T1000 (cell line): Measurements from ENCODE around the gene GMEB2.
"Not testable (repeated sequence)": the region's sequence is repeated elsewhere in the genome, so short reads cannot be mapped to it uniquely, and the experiment has no call there.

Source experiments
- DNase-seq: peaks from one replicate; lab custom pipeline; 2025; ENCODE audit warnings: mixed read lengths; lab: John Stamatoyannopoulos, UW

The GMEB2 gene

DNA sequence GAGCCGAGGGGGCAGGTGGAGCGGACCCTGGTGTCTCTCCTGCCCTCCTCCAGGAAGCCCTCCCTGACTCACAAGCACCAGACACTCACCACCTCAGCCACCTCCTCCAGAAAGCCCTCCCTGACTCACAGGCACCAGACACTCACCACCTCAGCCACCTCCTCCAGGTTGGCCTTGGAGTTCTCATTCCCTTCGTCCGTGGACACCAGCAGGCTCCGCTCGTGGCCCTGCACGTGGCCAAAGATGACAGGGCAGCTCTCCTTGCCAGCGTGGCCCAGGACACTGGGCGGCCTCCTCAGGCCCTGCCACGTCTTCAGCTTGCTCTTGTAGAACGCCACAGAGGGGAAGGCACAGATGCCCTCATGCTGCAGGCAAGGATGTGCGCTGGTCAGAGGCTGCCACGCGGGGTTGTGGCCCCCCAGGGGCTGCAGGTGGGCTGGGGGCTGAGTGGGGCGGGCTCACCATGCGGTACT, 66.5 kb downstream of the GMEB2 start:
- no peak for DNase-seq

DNA sequence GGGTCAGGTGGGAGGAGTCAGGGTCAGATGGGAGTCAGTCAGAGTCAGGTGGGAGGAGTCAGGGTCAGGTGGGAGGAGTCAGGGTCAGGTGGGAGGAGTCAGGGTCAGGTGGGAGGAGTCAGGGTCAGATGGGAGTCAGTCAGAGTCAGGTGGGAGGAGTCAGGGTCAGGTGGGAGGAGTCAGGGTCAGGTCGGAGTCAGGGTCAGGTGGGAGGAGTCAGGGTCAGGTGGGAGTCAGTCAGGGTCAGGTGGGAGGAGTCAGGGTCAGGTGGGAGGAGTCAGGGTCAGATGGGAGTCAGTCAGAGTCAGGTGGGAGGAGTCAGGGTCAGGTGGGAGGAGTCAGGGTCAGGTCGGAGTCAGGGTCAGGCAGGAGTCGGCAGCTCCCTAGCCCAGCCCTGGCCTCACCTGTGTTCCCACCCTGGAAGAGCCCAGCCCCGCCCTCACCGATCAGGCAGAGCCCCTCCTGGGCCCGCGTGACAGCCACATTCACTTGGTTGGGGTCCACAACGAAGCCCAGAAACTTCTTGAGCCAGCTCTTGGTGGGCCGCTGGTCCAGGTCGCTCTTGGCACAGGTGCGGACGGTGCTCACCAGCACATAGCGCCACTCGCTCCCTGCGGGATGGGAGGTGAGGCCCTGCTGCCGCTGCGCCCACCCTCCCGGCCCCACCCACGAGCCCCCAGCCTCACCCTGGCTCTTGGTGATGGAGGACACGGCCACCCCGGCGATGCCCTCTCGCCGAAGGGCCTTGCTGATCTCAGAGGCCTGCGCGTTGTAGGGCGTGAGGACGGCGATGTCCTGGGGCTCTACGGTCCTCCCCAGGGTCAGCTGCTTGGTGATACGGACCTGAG, 67.2 kb downstream of the GMEB2 start:
- DNase-seq = not testable (repeated sequence)

DNA sequence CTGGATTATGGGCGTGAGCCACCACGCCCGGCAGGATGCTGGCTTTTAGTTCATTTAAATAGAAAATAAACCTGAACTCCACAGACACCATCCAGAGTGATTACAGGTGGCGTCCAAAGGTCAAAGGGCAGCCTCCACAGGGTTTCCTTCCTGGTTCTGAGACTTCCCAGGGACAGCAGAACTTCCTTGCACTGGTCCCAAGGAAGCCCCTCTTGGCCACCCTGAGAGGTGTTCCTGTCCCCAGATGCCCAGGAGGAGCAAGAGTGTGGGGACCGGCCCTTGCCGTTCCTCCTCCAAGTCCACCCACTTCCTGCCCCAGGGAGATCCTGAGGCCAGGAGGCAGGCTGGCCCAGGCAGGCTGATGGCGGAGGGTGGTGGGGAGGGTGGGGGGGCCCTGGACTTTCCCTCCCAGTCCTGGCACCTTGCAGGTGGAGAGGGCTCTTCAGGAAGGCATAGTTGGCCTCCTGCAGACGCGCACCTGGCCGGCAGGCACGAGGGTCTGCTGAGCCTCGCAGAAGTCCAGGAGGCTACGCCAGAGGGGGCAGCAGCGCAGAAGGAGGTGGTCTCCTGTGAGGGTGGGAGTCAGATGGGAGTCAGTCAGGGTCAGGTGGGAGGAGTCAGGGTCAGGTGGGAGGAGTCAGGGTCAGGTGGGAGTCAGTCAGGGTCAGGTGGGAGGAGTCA, 68.0 kb downstream of the GMEB2 start:
- no peak for DNase-seq

DNA sequence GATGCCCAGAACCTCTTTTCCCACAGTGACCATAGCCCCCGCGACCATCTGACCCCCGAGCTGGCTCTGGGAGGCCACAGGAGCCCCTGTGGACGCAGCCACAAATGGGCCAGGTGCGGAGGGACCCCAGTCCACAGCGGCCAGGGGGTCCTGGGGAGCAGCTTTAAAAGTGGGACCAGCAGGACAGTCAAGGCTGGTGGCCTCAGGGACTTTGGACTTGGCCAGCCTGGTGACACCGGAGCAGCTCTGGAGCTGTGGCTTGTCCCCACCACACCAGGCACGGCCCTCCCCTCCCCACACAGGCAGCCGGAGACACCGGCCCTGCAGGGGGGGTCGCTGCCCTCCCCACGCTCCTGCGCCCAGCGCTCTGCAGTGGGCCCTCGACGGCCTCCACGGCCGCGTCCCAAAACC, 69.4 kb downstream of the GMEB2 start:
- no peak for DNase-seq

DNA sequence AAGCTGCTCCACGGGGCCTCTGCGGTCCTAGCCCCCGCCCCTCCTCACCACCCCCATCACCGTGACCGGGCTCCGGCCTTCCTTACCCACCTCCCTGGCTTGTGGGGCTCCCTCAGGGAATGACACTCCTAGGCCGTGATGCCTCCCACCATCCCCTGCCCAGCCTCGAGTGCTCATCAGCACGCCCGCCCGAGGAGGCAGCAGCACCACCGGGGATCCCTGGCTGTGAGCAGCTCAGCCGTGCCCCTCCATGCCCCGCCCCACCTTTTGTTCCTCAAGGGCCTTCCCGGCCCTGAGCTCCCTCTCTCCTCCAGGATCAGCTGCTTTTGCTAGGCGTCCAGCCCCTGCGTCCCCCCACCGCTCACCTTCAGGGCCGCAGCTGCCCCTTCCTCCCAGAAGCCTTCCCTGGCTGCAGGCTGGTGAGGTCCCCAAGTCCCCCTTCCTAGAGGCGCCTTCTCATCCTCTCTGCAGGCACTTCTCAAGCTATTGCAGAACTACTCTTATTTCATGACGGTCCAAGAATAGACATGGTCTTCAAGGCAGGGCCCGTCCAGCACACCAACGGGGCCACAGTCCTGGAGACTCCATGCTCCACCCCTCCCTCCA, 69.9 kb downstream of the GMEB2 start:
- DNase-seq = no peak

DNA sequence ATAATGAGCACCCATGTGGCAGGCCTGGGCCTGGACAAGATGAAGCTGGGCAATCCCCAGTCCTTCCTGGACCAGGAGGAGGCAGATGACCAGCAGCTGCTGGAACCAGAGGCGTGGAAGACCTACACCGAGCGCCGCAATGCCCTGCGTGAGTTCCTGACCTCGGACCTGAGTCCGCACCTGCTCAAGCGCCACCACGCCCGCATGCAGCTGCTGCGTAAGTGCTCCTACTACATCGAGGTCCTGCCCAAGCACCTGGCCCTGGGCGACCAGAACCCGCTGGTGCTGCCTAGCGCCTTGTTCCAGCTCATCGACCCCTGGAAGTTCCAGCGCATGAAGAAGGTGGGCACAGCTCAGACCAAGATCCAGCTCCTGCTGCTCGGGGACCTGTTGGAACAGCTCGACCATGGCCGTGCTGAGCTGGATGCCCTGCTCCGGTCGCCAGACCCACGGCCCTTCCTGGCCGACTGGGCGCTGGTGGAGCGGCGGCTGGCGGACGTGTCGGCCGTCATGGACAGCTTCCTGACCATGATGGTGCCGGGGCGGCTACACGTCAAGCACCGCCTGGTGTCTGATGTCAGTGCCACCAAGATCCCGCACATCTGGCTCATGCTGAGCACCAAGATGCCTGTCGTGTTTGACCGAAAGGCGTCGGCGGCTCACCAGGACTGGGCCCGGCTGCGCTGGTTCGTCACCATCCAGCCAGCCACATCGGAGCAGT, 71.1 kb downstream of the GMEB2 start:
- DNase-seq = no peak

DNA sequence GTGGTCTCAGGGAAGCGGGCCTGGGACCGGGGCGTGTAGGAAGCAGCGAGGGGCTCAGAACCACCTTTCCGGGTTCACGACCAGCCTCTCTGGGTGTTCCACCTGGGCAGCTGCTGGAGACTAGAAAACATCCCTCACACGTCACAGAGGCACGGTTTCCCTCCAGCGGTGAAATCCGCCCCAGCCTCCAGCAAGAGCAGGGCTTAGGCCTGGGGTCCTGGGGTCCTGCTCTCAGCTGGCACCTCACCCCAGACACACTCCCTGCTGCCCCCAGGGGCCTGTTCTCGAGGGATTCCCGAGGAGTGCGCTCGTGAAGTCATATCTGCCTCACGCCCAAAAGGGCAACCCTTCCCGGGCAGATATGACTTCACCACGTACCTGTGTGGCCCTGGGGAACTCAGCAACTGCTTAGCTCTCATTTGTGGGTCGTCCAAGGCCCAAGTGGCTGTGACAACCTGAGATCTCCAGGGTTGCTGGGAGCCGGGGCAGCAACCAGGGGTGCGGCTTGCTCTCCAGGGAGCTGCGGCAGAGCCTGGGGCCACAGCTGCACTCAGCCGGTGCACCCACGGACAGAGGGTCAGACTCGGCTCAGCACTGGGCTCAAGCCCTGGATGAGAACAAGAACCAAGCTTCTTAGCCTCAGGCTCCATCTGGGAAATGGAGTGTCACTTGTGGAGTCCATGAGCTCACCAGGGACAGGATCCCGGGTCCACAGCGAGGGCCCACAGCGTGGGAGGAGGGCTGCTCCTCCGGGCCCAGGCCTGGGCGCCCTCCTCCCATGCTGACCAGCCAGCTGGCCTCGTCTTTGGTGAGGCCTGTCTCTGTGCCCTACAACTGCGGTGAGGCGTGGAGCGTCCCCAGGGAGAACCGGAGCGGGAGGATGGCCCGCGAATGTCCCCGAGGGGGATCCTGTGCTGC, 72.3 kb downstream of the GMEB2 start:
- no peak for DNase-seq

DNA sequence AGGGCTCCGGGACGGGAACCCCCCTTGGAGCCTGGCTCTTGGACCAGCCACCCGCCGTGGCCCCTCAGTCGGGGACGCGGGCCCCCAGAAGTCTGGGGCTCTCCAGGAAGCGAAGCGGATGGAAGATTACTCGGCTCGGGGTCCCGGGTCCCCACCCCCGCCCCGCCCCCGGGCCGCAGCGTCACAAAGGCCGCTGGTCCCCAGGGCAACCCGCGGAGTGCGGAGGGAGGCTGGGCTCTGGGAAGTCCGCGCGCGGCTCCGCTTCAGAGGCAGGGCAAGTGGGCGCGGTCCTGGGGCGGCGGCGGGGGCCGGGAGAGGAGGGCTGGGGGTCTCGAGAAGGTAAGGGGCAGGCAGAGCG, 73.0 kb downstream of the GMEB2 start, which contains the start of gene FNDC11:
Gene FNDC11, plus strand, starts transcription at position 227 of the 358 bp plus-strand sequence. CDS start 1,505 bp downstream, outside the sequence.
- DNase-seq = no peak

DNA sequence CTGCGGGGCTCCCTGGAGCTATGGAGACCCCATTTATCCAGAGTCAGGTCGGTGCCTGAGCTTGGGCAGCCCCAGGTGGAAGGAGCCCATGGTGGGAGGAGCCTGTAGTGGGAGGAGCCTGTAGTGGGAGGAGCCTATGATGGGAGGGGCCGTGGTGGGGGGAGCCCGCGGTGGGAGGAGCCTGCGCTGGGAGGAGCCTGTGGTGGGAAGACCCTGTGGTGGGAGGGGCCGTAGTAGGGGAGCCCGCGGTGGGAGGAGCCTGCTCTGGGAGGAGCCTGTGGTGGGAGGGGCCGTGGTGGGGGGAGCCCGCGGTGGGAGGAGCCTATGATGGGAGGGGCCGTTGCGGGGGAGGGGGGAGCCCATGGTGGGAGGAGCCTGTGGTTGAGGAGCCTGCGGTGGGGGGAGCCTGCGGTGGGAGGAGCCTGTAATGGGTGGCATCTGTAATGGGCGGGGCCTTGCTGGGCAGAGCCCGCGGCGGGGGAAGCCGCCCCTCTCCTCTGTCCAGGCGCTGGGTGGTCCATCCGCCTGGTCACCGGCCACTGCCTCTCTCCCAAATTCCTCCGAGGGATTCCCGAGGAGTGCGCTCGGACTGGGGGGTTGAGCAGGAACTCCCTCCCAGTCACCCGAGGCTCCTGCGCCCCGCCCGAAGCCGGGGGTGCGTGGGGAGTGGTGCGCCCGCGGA, 73.5 kb downstream of the GMEB2 start:
- DNase-seq = peak; percentile 83

DNA sequence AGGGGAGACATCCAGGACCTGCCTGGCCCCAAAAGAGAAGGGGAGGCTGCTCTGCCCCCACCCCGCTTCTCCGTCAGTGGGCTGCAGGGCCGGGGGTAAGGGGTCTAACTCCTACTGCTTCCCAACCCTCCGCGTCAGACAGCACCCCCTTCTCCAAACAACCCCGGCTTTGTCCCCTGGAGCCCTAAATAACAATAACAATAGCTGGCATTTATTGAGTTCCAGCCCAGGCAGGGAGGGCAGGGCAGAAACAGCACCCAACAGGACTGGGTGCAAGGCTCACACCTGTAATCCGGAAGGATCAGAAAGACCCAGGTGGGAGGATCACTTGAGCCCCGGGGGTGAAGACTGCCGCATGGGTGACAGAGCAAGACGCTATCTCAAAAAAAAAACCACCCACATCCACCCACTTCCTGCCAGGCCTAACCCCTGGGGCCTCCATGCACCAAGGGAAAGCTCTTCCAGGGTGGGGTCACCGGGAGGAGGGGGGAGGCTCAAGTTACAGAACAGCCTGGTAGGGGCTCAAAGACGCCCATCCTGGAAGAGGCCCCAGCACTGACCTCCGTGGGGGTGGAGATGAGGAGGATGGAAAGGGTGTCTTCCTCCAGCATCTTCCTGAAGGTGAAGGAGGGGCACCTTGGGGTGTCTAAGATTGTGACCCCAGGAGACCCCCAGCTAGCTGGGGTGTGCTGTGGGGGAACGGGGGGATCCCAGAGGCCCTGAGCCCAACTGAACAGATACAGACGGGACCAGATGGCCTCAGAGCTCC, 74.2 kb downstream of the GMEB2 start:
- no peak for DNase-seq

DNA sequence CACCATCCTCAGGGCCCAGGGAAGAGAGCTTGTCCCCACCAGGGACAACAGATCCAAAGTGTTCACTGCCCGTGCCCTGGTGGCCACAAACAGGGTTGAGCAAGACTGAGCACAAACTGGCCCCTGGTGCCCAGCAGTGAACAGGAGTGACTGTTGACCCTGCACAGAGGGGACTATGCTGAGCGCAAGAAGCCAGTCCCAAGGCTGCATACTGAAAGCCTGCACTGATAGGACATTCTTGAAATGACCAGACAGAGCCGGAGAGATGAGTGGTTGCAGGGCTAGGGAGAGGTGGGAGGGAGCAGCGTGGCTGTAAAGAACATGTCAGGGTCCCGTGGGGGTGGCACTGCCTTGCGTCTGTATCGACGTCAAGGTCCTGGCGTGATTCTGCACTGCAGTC, 75.8 kb downstream of the GMEB2 start:
- no peak for DNase-seq

DNA sequence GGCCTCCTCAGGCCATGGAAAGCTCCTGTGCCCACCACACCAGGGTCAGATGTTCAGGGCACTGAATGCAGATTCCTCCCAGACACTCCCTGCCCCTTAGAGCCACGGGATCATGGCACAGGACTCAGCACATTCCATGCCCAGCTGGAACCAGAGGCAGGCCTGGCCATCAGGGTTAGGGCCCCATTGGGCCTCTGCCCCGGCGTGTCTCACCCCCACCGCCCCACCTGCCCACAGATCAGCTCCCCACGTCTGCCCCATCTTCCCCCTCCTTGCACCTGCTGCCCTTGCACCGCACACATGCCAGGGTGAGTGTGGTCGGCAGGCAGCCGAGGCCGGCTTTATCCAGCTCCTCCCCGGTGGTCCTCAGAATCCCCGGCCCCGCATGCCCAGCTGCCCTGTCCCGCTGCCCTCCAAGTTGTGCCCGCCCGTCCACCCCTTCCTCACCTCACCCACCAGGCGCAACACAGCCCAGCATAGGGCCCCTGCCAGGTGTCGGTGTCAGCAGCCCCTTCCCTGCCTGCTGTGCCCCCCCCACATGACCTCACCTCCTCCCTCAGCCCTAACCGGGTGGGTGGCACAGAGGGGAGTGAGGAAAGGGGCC, 77.1 kb downstream of the GMEB2 start:
- no peak for DNase-seq

DNA sequence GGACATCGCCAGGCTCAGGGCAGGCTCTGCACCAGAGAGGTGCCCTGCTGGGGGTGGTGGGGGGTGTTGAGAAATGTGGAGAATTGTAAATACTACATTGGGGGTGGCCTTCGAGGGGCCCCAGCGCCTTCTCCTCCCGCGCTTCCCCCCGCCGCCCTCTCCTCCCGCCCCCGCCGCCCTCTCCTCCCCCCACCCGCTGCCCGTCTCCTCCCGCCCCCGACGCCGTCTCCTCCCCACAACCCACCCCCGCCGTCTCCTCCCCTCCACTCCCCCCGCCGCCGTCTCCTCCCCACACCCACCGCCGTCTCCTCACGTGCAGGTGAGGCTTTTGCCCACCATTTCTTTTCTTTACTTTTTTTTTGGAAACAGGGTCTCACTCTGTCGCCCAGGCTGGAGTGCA, 77.9 kb downstream of the GMEB2 start:
- no peak for DNase-seq

DNA sequence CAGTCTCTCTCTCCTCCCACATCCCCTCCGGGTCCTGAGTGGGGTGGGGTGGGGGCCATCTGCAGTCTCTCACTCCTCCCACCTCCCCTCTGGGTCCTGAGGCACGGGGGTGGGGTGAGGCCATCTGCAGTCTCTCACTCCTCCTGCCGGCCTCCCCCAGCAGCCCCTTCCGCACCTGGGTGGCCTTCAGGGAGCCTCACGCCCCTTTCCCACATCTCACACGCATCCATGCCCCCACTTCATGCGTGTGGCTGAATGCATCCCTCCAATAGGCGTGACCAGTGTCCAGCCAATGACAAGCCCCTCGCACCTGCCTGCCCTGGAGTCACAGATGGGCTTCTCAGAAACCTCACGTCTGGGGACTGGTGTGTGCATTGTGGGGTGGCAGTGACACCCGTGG, 78.4 kb downstream of the GMEB2 start:
- no peak for DNase-seq

DNA sequence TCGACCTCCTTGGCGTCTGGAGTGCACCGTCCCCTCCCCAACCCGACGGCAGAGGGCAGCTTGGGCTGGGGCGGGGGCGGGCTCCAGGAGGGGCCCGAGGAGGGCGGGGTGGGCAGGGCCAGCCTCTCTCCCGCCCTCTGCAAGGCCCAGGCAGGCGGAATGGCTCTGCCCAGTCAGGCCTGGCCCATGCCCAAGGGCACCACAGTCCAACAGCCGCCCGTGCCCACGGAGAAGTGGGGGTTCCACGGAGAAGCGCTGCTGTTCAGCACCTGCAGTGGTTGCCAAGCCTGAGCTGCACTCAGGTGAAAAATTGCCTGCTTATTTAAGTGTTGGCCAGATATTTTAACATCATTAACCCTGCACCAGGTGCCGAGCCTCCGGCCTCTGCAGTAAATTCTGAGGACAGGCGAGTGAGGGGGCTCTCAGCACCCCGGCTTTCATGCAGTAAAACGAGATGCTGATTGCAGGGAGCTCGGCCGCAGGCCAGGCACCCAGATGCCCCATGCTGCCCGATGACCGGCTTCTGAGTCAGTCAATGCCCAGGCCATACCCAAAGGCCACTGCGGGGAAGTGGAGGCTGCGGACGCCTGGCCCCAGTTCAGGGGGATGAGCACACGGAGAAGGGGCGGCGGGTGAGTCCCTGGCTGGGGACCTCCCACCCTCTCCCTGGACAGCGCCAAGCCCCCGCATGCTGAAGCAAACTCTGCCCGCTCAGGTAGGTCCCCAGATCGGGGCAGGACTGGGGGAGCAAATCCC, 79.0 kb downstream of the GMEB2 start, which contains the start of gene SRMS:
Gene SRMS, minus strand, starts transcription at position 25 of the 756 bp plus-strand sequence. CDS start 286 bp downstream, outside the sequence.
- DNase-seq = no peak

DNA sequence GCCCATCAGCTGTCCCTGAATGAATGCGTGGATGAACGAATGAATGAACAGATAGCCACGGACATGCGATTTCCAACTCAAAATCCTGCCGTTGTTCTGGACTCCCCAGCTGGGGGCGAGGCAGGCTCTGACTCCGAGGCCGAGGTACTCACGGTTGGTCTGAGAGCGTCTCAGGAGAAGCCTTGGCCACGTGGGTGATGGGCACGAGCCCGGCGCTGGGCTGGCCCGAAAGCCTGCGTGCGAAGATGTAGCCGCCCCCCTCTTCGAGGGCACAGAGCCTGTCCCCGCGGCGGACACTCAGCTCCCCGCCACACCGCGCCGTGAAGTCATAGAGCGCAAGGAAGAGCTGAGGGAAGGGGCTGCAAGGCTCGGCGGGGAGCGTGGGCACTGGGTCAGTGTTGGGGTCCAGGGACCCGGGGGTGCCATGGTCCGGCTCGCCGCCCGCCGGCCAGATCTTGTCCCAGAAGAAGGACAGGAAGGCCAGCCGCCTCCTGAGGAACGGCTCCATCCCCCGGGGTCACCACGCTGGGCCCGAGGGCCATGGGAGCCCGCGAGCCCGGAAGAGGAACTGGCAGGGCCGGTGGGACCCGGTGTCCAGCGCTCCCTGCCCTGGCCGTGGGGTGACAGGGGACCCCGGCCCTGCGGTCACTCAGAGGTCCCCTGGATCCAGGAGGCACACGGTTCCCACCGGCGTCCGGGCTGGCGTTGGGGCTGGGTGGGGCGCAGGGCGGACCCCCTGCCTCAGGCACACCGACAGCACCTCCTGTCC, 79.8 kb downstream of the GMEB2 start:
- DNase-seq = no peak

DNA sequence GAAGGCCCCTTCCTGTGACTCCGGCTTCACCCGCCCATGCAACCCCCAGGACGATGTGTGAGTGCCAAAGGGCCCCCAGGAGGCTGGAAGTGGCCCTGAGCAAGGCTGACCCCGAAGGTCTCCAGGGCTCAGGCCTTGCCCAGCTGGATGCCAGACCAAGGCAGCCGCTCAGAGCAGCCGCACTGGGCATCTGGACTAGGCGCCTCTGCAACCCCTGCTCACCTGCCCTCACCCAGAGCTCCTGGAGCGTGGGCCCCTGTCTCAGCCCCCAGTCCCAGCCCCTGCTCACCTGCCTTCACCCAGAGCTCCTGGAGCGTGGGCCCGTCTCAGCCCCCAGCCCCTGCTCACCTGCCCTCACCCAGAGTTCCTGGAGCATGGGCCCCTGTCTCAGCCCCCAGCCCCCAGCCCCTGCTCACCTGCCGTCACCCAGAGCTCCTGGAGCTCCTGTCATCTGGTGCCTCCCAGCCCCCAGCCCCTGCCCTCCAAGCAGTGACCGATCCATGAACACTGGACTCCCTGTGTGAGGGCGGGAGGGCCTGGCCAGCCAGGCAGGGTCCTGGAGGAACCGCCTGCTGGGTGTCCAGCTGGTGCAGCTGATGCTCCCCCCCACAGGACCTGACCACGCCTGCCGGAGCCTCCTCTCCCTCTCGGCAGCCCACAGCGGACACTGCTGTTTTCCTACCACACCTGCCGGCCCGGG, 80.5 kb downstream of the GMEB2 start:
- no peak for DNase-seq
